ENCODE measurements around the gene RP2. TPM values are rescaled to one million over a fixed set of nuclear protein-coding genes. Genes with fewer than 3 reads are reported as not detected.

The RP2 gene
- total and polyA plus RNA-seq, 4 donors: 3.2 to 11.5 (median 7.3) TPM

- Histone ChIP-seq H3K9me3 (ENCODE audit: control insufficient read depth in 4 of 4, low read length in 3 of 4) (no peaks in the 10 kb centered on the region), H3K36me3 (ENCODE audit: control insufficient read depth in 4 of 4, insufficient read depth in 3 of 4, low read depth in 1 of 4, low read length in 3 of 4) (no peaks in the 10 kb centered on the region), H3K9ac (ENCODE audit: low read depth in 1 of 2, low read length in 2 of 2) (no peak overlapping the region), H3K4me1 (ENCODE audit: control insufficient read depth in 4 of 4, insufficient read depth in 4 of 4, low read length in 3 of 4) (peaks cover 0 to 5% (median 1%) of the 10 kb centered on the region in 4 donors), H3K27ac (ENCODE audit: low read depth in 1 of 2, low read length in 2 of 2) (no peak overlapping the region), H3K27me3 (ENCODE audit: control insufficient read depth in 4 of 4, insufficient read depth in 4 of 4, low read length in 3 of 4) (no peaks in the 10 kb centered on the region), H3K4me3 (ENCODE audit: low read depth in 1 of 3, low read length in 3 of 3) (no peak overlapping the region)
- DNase-seq (ENCODE audit: low spot score): no peak
- WGBS: 90% methylated on average over 6 of the region's 6 CpGs
- TF ChIP-seq RAD21 (IDR thresholded peaks at IDR 0.05) (no peak), NR2F2 (IDR thresholded peaks at IDR 0.05) (no peak), EGR1 (IDR thresholded peaks at IDR 0.05; ENCODE audit: low read depth in 2 of 2) (no peak), CTCF (IDR thresholded peaks at IDR 0.05; ENCODE audit: low read depth, low read length, missing input control) (no peak), YY1 (IDR thresholded peaks at IDR 0.05) (no peak)
These were observed 5.0 kb upstream of the RP2 start for GRCh38 chrX:46831765-46832327.

DNA sequence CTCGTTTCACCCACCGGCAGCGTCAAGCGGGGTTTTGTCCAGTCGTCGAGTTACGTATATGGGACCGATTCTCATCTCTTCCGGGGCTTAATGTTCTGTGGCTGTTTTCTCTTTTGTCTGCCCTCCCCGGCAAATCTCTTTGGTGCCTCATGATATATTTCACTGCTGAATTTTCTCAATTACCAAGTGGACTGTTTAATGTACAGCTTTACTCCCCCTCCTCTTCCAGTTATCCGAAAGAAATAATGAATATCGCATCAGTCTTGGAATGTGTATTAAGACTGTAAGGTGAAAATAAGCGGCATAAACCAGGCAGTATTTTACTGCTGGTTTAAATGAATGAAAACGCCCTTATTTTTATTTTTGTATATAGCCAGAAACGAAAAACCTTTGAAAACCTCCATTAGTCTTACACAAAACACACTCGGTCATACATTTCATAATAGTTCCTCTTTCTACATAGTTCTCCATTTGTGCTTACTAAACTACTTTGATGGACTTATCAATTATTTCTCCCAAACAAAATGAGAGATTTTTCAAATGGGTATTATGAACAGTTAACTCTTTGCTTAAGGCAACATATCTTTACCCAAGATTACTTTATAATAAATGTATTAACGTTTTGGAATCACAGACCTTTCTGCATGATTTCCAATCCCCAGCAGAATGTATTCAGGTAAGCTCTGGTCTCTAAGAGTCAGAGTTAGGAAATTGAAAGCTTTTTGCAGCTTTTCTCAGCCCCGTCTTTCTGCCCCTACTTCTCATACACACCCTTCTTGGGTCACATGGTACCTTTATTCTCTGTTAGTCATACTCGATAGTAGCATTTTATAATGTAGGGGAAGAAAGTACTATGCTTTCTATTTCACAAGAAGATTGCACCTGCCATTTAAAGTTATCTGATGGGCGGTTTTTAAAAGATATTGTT is 979 bp downstream of the RP2 start:
- TF ChIP-seq NR2F2 (IDR thresholded peaks at IDR 0.05) (no peak), ZBTB33 (IDR thresholded peaks at IDR 0.05) (no peak), JUND (IDR thresholded peaks at IDR 0.05) (no peak), HNF4G (IDR thresholded peaks at IDR 0.05) (no peak), RAD21 (IDR thresholded peaks at IDR 0.05) (no peak), FOXA2 (IDR thresholded peaks at IDR 0.05) (no peak), TAF1 (conservative IDR thresholded peaks at IDR 0.05) (no peak), EGR1 (IDR thresholded peaks at IDR 0.05; ENCODE audit: low read depth in 2 of 2) (no peak), REST (IDR thresholded peaks at IDR 0.05) (no peak), GABPA (IDR thresholded peaks at IDR 0.05 in 1 of 2, conservative IDR thresholded peaks at IDR 0.05 in 1 of 2) (no peak), CTCF (IDR thresholded peaks at IDR 0.05; ENCODE audit: low read depth, low read length, missing input control) (no peak), FOXA1 (IDR thresholded peaks at IDR 0.05) (no peak), YY1 (IDR thresholded peaks at IDR 0.05) (no peak), SP1 (IDR thresholded peaks at IDR 0.05) (no peak), HNF4A (conservative IDR thresholded peaks at IDR 0.05) (no peak), RXRA (IDR thresholded peaks at IDR 0.05) (no peak)
- TF ChIP-seq, protein P1, sequence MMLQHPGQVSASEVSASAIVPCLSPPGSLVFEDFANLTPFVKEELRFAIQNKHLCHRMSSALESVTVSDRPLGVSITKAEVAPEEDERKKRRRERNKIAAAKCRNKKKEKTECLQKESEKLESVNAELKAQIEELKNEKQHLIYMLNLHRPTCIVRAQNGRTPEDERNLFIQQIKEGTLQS (IDR thresholded peaks at IDR 0.05): no peak
- TF ChIP-seq, protein P2, sequence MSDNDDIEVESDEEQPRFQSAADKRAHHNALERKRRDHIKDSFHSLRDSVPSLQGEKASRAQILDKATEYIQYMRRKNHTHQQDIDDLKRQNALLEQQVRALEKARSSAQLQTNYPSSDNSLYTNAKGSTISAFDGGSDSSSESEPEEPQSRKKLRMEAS (IDR thresholded peaks at IDR 0.05): no peak
- H3K9ac ChIP-seq (ENCODE audit: low read depth in 1 of 2, low read length in 2 of 2): peak overlapping the region; percentile 58 to 79
- H3K27ac ChIP-seq (ENCODE audit: low read depth in 1 of 2, low read length in 2 of 2): peak overlapping the region; percentile 74 to 88
- WGBS: 4% methylated on average over 20 of the region's 20 CpGs
- peaks cover 0 to 10% (median 7%) of the 10 kb centered on the region in 4 donors for H3K4me1 ChIP-seq (ENCODE audit: control insufficient read depth in 4 of 4, insufficient read depth in 4 of 4, low read length in 3 of 4)
- H3K4me3 ChIP-seq (ENCODE audit: low read depth in 1 of 3, low read length in 3 of 3): peak overlapping the region; percentile 62 to 87 (median 73)
- no peak for DNase-seq (ENCODE audit: low spot score)
- H3K27me3 ChIP-seq (ENCODE audit: control insufficient read depth in 4 of 4, insufficient read depth in 4 of 4, low read length in 3 of 4): peaks cover 0 to 2% (median 0%) of the 10 kb centered on the region in 4 donors
- no peaks in the 10 kb centered on the region for H3K9me3 ChIP-seq (ENCODE audit: control insufficient read depth in 4 of 4, low read length in 3 of 4)
- H3K36me3 ChIP-seq (ENCODE audit: control insufficient read depth in 4 of 4, insufficient read depth in 3 of 4, low read depth in 1 of 4, low read length in 3 of 4): no peaks in the 10 kb centered on the region
